Uterus (tissue), 2 donors: ENCODE results near the gene PIK3CD.

Source experiments
- POLR2A ChIP-seq, 2 donors: fragments of 450-650 bp; IDR thresholded peaks; one replicate each; pipeline ENCODE4 v1.6.1; 2016; ENCODE audit warnings: antibody characterized with exemption in 2 of 2, mild to moderate bottlenecking in 1 of 2, moderate library complexity in 1 of 2
- TF ChIP-seq, protein P1 (sequence below), 4 experiments: fragments of 200-600 bp in 2 of 4; fragments of 450-650 bp in 2 of 4; sonication (generic) in 2 of 4; IDR thresholded peaks; one replicate each; pipeline ENCODE4 v1.5.1; 2016 to 2019; ENCODE audit warnings: antibody characterized with exemption in 4 of 4, mild to moderate bottlenecking in 2 of 4, moderate library complexity in 1 of 4

DNA sequence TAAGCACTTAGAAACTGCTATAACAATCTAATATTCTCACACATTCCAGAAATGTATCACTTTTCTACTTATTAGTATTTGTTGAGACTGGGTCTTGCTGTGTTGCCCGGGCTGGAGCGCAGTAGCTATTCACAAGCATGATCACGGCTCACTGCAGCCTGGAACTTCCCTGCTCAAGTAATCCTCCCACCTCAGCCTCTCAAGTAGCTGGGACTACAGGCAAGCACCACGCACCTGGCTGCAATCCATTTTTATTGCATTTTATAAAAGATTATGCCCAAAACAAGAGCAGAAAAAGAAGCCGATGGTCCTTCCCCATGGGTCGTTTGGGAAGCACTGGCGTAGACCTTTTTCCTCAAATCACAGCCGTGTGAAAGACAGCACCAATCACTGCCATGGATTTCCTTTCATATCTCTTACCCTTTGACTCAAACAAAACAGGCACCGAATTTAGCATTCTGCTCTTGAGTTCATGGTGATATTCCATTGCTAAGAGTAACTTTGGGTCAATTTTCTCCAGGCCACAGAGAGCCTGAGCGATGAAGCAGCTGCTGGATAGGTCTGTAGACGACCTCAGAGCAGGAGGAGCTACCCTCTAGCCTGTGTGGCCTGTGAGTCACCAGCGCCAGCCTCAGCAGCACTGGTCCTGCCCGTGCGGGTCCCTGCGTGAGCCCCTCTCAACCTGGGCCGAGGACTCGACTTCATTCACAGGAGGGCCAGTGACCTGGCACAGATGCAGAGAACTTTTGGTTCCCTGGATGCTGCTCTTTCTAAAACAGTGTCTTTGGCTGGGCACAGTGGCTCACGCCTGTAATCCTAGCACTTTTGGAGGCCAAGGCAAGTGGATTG, 80.8 kb downstream of the PIK3CD start:
- TF ChIP-seq, protein P1, sequence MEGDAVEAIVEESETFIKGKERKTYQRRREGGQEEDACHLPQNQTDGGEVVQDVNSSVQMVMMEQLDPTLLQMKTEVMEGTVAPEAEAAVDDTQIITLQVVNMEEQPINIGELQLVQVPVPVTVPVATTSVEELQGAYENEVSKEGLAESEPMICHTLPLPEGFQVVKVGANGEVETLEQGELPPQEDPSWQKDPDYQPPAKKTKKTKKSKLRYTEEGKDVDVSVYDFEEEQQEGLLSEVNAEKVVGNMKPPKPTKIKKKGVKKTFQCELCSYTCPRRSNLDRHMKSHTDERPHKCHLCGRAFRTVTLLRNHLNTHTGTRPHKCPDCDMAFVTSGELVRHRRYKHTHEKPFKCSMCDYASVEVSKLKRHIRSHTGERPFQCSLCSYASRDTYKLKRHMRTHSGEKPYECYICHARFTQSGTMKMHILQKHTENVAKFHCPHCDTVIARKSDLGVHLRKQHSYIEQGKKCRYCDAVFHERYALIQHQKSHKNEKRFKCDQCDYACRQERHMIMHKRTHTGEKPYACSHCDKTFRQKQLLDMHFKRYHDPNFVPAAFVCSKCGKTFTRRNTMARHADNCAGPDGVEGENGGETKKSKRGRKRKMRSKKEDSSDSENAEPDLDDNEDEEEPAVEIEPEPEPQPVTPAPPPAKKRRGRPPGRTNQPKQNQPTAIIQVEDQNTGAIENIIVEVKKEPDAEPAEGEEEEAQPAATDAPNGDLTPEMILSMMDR (IDR thresholded peaks at IDR 0.05), result no peak
- TF ChIP-seq POLR2A (IDR thresholded peaks at IDR 0.05), result no peak
